ENCODE data around the gene EFEMP1.

DNA sequence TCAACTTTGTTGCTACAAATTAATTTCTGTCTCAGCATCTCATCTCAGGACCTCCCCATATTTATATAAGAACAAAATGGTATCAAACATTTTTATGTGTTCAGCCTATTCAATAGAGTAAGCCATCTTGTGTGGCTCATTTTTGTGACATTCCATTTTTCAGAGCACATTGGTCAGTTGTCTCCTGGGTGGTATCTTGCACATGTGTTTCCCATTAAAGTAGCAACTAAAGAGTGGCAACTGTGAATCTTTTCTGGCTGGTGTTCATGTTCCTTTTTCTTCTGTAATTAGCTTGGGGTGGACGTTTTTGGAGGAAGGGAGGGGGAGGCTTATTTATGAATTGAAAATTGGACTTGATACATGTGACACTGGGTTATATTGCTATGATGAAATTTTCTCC lies 45.4 kb upstream of the EFEMP1 start:
- TF ChIP-seq CTCF (IDR thresholded peaks at IDR 0.05) = no peak
- no peak for TF ChIP-seq POLR2A (IDR thresholded peaks at IDR 0.05)
